HG02981 (cell line): ENCODE measurements around the gene DEAF1.
A peak's percentile ranks its signal among the peaks of the same experiment; 100 is the strongest.
"Not testable (repeated sequence)": the region's sequence is repeated elsewhere in the genome, so short reads cannot be mapped to it uniquely, and the experiment has no call there.

ENCODE experiments used
- ATAC-seq: cut with Tn5 transposase; IDR thresholded peaks from one replicate; pipeline ENCODE4 v1.9.1; 2021; ENCODE audit warnings: mild to moderate bottlenecking, moderate library complexity; ENCODE audit not compliant: unreplicated experiment

The DEAF1 gene

GRCh38 chr11:702462-703461 lies 7.7 kb upstream of the DEAF1 start:
- no peak for ATAC-seq

GRCh38 chr11:701741-702461 lies 6.9 kb upstream of the DEAF1 start:
- ATAC-seq = no peak

GRCh38 chr11:699753-700152 lies 4.7 kb upstream of the DEAF1 start:
- ATAC-seq = no peak

GRCh38 chr11:699116-699508 lies 4.1 kb upstream of the DEAF1 start:
- no peak for ATAC-seq

GRCh38 chr11:698493-699115 lies 3.6 kb upstream of the DEAF1 start:
- no peak for ATAC-seq

- ATAC-seq = no peak
These were observed 2.8 kb upstream of the DEAF1 start for GRCh38 chr11:697811-698311.

DNA sequence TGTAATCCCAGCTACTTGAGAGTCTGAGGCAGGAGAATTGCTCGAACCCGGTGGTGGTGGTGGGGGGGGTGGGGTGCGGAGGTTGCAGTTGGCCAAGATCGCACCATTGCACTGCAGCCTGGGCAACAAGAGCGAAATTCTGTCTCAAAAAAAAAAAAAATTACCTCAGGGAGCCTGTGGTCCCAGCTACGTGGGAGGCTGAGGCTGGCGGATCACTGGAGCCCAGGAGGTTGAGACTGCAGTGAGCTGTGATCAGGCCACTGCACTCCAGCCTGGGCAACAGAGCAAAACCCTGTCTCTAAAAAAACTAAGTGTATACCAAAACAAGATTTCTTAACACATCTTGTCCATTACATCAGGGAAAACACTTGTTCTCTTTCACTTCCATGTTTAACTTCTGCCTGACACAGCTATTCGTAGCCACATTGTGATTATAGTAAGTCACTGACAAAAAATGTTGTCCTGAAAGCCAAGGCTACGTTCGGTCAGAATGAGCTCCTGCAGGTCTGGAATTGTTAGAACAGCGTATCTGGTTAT lies 2.0 kb upstream of the DEAF1 start:
- no peak for ATAC-seq

GRCh38 chr11:695538-696248 lies 671 bp upstream of the DEAF1 start, which contains the start of gene TMEM80:
Gene TMEM80, plus strand, starts transcription at chr11:695816. Its CDS starts 12 bp downstream, at chr11:695828.
- ATAC-seq = peak; percentile 68

DNA sequence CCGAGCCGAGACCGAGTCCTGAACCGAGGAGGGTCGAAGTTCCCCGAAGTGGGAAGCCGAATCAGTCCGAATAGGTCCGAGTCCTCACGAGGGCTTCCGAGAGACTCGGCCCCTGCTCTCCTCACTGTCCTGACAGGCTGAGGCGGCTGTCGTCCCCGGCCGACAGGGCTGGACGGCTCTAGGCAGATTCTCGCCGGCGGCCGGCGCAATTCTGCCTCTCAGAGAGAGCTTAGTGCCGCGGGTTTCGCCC lies 191 bp upstream of the DEAF1 start:
- ATAC-seq = no peak

- ATAC-seq = no peak
These were observed 997 bp downstream of the DEAF1 start for GRCh38 chr11:693887-694562.

- ATAC-seq = no peak
These were observed 1.6 kb downstream of the DEAF1 start for GRCh38 chr11:693415-693831.

GRCh38 chr11:692824-693414 lies 2.1 kb downstream of the DEAF1 start:
- ATAC-seq = no peak

DNA sequence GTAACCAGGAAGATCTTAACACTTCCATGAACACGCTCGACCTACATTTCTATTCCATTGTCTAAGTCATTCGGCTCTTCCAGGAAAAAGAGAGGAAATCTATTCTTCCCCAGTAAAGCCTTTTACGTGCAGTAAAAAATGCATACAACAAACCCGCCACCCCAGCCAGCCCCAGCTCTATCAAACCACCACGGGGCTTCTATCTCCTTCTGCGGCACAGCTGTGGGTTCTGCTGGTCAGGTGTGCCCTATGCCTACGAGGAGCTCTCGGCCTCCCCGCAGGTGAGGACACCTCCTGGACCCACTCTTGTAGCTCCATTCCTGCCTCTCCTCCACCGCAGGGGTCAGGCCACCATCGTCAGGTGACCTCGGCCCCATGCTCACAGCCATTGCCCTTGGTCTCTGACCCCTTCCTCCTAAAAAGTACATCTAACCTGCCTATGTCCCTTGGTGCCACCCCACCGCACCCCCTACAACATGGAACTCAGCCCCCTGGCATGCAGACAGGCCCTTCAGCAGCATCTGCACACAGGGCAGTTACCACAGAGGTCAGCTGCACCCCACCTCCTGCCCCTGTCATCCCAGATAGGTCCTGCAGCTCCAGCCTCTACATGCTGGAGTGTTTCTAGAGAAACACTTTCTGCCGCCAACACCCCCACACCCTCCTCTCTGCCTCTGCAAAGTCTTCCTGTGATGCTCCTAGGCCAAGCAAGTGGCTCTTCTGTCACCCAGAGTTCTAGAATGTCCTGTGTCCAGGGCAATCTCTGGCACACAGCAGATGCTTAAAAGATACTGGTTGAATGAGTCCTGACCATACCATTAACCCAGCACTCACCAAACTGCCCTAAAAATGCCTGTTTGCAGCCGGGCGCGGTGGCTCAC lies 3.1 kb downstream of the DEAF1 start:
- ATAC-seq = no peak

DNA sequence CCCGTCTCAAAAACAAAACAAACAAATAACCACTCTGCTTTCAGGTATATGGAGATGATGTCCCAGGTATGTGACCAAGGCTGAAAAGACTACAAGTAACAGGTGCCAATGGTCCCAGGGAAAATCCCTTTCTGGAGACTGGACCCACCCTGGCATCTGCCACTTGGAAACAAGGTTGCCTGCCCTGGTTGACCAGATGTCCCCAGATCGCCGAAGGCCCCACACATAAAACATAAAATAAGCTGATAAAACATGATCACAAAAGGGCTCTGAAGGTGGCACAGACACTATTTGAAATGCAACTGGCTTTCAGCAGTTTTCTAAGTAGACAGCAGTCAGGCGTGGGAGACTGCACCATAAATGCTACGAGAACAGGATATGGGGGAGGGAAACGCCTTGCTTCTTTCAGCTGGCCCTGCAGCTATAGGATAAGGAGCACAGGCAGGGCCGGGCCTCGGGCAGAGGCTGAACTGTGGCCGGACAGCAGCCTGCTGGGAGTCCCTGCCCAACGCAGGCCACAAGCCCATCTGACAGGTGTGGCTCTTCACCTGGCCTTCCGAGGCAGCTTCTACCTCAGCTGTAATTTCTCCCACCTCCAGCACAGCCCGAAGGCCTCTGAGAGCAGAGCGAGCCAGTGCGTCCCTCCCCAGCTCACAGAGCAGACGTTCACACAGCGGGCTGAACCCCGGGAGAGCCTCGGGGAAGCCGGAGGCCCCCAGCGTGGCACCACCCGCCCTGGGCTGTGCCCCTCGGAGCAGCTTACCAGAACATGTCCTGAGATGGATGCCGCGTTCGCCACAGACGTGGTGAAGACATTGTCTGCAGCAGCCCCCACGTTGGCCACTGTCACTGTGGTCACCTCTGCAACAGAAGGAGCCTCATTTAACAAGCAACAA lies 4.0 kb downstream of the DEAF1 start:
- no peak for ATAC-seq

GRCh38 chr11:690244-690643 lies 4.8 kb downstream of the DEAF1 start:
- not testable (repeated sequence) for ATAC-seq

- no peak for ATAC-seq
These were observed 5.4 kb downstream of the DEAF1 start for GRCh38 chr11:689625-690024.

DNA sequence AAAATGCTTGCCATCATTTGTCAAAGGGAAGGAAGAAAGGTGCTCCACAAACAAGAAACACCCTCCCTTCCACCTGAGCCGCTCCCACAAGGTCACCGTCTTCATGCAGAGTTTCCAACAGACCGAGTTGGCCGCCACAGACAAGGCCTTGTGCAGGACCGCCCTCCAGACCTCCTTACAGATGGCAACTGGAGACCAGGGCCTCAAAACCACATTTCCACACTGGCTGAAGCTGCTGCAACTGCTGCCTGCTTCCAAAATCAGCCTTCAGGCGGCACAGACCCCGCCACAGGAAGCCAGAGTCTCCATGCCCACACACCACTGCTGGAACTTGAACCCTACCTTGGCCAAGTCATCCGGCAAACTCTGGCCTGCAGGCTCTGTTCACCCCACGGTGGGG lies 6.3 kb downstream of the DEAF1 start:
- ATAC-seq = no peak

DNA sequence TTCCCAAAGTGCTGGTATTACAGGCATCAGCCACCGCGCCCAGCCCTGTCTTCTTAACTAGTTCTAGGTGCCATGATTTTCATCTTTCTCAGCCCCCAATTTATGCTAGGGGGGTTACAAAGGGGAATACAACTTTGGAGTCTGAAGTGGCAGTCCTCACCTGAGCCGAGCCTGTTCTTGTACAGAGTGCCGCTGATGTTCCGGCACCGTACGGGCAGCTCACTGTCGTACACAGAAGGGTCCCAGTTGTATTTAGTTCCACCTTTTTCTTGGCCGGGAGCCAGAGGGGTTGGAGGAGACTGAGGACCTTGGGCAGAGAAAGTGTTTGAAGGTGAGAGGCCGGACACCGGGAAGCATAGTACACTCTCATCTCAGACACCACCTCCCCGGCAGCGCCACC lies 7.3 kb downstream of the DEAF1 start:
- no peak for ATAC-seq
